NB4 (cell line): ENCODE data around the gene PRPF19.

Source experiments
- POLR2A ChIP-seq: IDR thresholded peaks from 2 replicates; pipeline ENCODE4 v1.6.1; 2011; ENCODE audit warnings: mild to moderate bottlenecking; ENCODE audit not compliant: insufficient read length; ENCODE audit errors: extremely low read depth
- TF ChIP-seq, protein P1 (sequence below): IDR thresholded peaks from one replicate; pipeline ENCODE4 v1.5.1; 2012; ENCODE audit warnings: low read depth, low read length

- TF ChIP-seq POLR2A, result no peak
- TF ChIP-seq, protein P1, sequence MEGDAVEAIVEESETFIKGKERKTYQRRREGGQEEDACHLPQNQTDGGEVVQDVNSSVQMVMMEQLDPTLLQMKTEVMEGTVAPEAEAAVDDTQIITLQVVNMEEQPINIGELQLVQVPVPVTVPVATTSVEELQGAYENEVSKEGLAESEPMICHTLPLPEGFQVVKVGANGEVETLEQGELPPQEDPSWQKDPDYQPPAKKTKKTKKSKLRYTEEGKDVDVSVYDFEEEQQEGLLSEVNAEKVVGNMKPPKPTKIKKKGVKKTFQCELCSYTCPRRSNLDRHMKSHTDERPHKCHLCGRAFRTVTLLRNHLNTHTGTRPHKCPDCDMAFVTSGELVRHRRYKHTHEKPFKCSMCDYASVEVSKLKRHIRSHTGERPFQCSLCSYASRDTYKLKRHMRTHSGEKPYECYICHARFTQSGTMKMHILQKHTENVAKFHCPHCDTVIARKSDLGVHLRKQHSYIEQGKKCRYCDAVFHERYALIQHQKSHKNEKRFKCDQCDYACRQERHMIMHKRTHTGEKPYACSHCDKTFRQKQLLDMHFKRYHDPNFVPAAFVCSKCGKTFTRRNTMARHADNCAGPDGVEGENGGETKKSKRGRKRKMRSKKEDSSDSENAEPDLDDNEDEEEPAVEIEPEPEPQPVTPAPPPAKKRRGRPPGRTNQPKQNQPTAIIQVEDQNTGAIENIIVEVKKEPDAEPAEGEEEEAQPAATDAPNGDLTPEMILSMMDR, result no peak
Observed at GRCh38 chr11:60950024-60950423, 43.6 kb upstream of the PRPF19 start.
